ENCODE data around the gene CELF4.
A peak's percentile ranks its signal among the peaks of the same experiment; 100 is the strongest.

Gene CELF4

DNA sequence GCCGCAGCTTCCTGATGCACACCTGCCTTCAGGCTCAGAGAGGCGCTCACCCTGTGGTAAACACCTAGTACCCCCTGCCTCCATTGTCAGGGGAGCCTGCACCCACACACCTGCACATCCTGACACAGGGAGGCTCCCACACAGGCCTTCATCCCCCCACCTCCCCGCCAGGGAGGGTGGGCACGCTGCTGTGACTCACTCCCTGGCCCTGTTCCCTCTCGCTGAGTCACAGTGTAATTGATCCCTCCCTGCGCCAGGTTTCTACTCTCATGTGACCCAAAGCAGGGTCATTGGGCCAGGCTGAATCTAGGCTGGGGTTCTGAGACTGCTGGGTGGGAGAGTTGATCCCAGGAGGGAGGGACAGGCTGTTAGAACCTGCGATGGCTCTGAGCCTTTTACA, 8.5 kb upstream of the CELF4 start:
- peak in 1 of 58 donors; percentile 35 for DNase-seq

DNA sequence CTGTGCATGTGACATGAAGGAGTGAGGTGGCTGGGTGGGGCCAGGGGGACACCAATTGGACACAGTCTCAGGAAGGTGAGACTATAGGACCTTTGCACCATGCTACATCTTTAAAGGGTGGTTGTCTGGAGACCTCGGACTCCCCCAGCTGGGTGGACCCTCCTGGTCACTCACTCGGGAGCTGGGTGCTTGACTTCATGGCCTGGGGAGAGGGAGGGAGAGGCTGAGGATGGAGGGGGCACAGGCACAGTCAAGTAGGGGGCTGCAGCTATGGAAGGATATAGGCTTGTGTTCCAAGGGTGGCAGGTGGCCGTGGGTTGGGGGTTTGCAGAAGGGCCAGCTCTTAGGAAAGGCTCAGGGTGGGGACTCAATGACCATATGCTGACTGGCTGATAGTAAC, 7.1 kb upstream of the CELF4 start:
- DNase-seq, result no peak

DNA sequence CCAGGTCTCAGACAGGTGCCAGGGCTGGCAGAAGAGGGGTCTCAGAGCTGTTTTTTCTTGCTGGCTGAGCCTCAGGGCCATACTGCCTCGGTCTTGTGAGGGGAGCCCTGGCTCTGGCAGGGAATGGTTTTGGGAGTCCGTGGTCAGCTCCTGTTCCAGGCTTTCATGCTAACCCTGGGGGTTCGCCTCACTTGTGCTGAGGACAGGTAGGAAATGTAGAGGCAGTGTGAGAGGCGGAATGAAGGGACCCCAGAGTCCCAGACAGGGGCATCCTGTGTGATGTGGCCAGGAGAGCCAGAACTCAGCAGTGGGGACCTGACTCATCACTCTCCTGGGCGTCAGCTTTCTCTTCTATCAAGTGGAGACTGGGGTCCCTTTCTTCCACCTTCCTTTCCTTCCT, 5.7 kb upstream of the CELF4 start:
- no peak for DNase-seq

DNA sequence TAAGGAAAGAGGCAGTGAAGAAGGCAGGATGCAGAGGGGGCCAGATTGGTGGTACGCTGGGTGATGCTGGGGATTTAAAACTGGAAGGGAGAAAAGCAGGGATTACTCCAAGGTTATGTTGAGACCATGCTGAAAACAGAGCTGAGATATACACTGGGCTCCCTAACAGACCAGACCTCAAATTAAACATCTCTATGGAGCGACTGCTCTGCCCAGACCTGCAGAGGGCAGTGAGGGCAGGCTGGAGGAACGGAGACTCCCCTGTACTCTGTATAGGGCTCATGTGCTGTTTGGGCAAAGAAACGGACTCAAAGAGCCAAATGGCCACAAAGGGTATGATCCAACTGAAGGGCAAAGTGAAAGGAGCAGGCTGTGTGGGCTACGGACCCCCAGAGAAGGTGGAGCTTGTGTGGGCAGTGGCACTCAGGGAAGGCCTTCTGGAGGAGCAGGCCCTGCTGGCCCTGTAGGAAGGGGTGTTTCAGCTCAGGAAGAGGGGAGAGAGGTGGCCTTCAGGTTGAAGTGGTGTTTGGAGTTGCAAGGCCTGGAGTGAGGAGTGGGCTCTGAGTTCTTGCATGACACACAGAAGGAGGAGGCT, 4.8 kb upstream of the CELF4 start:
- no peak for DNase-seq

DNA sequence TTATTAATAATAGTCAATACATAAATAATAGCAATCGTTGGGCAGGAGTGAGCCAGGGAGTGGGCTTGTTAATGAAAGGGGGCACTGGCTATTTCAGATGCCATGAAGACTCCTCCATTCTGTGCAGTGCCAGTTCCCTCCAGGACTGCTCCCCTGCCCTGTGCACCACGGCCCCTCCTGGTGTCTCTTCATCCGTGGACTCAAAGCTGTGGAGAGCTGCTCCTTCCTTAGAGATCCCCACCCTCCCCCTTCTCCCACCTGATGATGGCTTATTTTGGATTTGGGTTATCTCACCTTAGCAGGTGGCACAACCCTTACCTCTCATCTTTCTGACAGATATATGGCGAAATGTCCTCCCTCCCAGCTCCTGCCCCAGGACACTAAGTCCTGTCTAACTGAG, 3.1 kb upstream of the CELF4 start:
- DNase-seq, result no peak

DNA sequence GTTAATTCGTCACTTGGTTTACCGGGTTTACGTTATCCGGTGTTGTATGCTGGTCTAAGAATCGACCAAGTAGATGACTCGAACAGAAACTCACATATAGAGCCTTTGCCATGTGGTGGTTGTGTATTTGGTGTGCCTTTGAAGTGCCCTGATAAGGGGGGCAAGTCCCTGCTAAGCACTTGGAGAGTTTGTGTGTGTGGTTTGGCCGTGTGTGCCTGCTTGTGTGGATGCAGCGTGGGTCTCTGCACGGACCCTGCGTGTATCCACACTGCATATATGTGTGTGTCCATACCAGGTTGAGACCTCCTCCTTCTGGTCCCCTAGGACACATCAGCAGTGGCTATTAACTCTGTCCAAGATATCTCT, 2.4 kb upstream of the CELF4 start:
- no peak for DNase-seq

DNA sequence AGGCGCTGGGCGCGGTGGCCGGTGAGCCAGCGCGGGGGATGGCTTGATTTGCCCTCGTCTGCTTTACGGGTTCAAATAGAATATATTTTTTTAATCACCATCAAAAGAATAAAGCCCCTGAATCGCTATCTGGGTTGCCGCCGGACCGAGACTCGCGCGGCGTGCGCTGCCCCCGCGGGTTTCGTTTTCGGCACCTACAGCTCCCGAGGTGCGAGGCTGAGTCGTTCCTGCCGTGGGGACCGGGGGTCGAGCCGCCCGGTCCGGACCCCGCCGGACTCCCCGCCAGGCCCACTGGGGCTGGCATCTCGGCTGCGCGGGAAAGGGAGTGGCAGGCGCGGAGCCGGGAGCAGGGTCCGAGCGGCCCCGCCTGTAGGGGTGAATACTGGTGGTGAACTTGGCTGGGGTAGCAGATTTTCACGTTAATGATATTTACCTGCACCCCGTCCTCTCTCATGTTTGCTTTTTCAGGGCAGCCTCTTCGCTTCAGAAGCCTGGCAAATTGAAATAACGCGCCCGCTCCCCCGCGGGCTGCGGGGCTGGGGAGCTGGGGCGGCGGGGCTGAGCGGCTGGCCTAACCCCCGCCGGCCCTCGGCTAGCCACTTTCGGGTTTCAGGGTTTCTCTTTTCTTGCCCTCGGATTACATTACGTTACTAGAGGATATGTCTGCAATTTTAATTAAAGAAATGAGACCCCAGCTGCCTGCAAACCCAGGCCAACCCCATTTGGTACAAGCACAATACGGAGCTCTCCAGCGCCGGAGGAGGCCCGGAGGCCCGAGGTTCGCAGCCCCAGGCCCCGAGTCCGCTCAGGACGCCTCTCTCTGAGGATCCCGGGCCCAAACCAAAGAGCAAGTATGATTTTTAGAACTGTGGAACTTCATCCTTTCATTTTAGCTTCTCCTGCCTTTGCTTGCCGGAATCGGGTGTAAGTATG, 1.7 kb upstream of the CELF4 start:
- DNase-seq, result peak in 1 of 58 donors; percentile 44

DNA sequence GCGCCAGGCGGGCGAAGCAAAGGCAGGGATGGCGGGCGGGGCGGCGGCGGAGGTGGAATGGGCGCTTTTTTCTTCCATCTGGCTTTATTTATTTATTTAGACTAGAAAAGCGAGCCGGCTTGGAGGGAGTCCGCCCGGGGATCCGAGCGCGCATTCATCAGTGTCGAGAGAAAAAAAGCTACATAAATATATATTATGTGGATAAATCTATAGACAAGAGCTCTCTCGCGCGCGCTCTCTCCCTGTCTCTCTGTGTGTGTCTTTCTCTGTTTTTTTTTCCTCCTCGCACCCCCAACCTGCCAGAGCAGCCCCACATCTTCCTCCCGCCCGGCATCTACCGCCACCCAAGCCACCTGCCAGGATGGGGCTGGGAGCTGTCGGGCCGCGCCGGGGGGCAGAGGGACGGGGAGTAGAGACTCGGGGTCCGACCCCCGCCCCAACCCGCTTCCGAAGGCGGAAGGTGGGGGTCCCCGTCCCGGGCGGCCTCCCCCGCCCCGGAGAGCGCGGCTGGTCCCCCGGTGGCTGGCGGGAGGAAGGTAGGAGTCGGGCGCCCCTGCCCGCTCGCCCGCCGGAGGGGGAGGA, 972 bp upstream of the CELF4 start:
- DNase-seq, result peak in 11 of 58 donors; percentile 37 to 71 (median 67)

DNA sequence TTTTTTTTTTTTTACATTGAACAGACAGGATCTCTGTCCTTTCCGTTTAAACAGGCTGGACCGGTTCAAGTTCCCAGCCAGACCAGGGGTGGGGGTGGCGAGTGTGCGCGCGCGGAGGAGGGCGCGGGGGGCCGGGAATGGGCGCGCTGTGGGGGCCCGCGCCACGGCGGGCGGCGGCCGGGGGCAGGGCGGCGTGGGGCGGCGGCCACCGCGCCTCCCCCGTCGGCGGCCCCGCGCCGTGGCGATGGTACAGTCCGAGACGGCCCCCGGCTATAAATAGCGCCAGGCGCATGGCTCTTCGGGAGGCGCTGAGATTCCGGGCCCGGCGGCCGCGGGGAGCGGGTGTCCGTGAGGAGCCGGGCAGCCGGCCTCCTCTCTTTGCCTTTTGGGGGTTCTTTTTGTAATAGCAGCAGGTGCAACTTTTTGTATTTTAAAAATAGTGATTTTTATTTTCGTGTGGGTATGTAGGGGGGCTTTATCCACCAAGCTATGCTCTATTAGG, 430 bp upstream of the CELF4 start:
- DNase-seq, result peak in 56 of 58 donors; percentile 16 to 83 (median 60)

DNA sequence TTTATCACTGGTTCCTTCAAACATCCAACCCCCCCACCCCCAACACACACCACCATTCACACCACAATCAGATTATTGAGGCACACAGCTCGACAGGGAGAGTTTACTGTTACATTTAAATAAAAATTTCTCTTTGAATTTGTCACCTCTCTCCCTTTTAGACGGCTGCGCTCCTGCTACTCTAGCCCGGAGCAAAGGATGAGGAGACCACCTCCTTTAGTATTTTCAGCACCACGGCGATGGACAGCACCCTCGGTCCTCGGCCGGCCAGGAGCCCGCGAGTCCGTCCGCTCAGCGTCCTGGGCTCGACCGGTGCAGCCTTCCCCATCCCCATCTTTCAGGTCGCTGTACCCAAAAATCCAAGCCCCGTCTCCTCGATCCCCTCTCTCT, 892 bp downstream of the CELF4 start:
- peak in 34 of 58 donors; percentile 15 to 64 (median 39) for DNase-seq

DNA sequence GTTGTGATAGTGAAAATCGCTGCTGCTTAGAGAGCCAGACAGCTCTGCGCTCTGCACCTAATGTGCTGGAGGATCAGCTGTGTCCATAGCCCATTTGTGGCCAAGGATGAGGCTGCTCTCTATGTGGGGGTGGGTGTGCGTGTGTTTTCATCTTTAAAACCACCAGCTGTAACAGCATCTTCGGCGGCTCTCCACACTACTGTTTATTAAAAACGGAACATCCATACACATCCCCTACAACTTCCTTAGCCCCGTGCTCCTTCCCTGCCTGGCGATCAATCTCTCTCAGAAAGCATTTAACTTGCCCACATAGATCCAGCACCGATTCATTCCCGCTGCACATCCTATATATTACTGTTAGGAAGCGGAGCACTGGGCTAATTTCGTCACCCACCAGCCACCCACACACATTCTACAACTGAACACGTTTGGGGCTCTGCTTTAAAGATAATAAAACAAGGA, 1.6 kb downstream of the CELF4 start:
- DNase-seq, result peak in 1 of 58 donors; percentile 31

DNA sequence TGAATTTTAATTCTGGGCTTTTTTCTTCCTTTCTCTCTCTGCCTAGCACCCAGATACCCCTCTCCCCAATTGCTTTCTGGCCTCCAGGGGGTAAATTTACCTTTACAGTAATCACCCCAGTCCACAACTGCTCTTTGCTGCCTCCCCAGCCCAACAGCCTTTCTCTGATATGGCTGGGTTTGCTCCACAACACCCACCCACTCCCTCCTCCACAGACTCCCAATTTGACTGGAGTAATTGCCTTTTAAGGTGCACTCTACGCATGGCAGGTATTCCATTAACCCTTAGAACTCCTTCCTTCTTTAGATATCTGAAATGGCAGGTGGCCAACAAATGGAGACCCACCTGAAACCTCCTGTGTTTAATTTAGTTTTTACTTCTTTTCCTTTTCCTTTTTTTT, 3.6 kb downstream of the CELF4 start:
- no peak for DNase-seq

DNA sequence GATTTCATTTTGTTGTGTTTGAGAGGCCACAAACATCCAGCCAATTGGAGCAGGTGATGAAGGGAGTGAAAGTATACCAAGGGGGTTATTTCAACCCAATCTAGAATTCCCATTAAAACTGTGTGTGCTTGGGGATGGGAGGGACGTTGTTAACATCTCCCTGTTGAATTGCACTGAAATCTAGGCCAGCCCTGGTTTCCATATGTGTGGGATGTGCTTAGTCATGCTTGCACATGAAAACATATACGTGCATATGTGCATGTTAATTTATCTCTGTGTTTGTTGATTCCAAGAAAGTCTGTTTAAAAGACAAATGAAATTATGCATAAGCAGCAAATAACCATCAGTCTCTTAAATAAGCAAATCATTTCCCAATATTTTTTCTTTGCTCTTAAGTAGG, 5.6 kb downstream of the CELF4 start:
- DNase-seq, result no peak

DNA sequence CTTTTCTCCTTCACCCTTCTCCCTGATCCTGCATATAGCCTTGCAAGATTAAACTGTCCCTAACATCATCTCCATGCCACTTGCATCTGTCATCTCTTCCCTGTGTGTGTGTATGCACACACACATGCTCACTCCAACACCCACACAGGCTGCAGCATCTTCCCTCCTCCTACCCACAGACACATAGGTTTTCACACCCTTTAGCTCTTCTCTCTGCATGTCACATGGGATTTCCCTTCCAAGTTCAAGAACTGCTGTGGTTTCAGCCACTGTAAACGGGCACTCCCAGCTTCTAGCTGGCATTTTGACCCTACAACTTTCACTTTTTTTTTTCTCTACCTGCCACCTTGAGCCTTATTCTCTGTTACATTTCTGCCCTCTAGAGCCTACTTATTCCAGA, 6.4 kb downstream of the CELF4 start:
- no peak for DNase-seq

DNA sequence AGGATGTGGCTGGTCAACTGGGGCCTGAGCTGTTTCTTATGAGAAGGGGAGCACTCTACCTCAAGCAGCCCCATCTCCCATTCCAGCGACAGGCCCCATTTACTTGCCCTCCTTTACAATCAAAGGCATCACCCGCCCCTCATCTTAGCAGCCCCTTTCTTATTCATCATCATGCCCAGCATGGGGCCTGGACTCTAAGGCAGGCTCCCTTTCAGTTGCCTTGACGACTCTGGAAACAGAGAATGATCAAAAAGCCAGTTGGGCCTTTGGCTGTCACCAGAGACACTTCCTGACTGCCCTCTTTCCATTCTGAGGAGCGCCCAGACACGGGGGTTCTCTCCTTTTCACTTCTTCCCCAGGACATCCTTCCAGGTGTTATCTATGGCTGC, 11.2 kb downstream of the CELF4 start:
- no peak for DNase-seq

DNA sequence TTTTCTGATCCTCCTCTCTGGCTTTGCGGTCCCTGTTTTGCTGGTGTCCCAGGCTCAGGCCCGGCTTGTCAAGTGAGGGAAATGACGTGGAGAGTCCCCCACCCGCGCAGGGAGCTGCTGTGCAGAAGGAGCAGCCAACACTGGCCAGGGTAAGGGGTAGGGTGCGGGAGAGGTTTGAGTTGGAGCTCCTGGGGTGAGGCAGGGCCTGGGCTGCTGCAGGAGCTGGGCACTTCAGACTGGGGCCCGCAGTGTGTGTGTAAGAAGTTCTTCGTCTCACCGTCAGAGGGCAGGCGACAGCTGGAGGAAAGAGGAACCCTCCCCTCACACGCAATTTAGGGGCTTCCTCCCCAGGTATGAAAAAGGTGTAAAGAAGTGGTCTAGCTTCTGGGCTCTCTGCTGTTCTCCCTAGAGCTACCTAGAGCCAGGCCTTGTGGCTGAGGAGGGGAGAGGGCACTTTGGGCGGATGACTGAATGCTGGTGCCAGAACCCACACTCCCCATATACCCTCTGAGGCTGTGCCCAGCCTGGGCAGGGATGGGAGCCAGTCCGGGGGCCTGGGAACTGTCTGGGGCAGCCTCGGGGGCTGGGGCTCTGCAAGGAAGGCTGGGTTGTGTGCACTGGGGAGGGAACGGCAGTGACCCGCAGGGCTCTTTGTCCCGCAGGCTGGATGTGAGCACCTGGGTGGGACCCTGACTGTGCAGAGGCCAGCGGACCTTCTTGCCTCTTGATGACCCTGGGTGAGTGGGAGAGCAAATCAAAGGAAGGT, 11.8 kb downstream of the CELF4 start:
- DNase-seq, result no peak

DNA sequence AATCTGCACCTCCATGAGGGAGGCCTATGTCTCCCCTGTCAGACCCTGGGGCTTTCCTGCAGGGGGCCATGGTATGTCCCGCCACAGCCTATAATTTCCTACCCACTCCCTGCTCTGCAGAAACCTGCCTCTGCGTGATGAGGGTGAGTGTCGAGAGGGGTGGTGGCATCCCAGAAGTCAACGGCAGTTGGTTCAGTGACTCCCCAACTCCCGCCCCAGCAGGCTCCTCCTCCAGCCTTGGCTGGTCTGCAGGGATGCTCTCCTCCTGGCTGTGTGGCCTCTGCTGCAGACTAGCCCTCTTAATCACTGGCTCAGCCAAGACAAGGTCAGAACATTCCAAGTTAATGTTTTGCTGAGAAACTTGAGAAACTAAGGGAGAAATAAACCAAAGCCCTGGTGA, 13.3 kb downstream of the CELF4 start:
- DNase-seq, result no peak

DNA sequence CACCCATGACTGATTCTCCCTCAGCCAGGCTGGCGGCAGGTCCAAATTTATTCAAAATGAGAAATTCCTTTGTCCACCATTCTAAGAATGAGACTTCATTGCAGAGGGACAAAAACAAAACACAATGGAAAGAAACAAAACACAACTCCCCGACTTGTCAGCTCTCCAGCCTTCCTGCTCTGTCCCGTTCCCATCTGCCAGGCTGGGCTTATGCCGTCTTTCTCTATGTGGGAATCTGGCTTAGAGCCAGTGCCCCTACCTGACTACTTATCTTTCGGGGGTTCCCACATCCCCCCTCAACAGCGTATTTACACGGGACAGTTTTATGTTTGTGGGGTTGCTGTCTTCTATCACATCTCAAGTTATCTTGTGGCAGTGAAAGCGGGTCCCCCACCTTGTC, 13.8 kb downstream of the CELF4 start:
- DNase-seq, result no peak

DNA sequence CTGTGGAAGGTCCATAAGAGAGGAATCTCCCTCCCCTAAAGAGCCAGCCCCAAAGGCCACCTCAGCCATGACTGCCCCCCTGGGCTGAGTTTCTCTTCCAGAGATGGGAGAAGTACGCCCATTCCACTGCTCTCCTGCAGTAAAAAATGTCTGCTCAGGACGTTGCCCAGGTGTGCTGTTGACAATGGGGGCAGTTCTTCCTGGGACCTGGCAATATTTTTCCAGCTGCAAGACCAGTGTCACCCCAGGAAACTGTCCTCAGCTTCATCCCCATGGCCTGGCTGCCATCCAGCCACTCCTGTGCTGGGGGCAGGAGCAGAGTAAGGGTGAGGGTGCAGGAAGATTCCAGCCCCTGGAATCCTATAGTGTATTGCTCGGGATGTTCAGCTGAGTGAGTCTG, 14.3 kb downstream of the CELF4 start:
- DNase-seq, result no peak

DNA sequence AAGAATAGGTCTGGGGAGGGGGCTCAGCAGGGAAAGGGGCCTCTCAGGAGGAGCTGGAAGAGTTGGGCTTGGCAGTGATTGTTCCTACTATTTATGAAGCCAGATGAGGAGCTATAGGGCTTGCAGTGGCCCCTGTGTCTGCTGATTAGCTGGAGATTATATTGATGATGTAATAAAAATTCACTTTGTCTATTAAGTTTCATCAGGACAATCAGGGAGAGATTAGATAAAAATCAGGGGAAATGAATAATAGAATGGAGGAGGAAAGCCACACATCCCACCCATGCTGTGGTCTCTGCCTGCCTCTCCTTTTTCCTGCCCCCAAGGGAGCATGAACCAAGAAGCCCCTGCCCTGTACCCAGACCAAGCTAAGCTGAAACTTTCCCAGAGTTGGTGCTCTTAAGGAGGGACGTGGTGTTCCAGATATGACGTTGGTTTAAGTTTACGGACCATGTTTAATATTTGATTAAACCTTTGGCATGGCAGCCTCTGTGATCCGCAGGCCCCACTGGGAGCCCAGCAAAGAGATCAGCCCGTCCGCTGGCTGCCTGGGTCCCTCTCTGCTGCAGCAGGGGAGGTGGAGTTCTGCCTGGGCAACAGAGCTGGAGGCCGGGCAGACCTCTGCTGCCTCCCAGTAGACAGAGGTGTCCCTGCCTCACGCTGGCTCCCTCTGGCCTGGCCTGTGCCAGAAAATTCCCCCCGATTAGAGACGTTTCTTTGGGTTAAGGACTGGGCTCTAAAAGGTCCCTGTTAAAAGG, 15.3 kb downstream of the CELF4 start:
- no peak for DNase-seq
